Retinal pigment epithelial cell (primary cell): Measurements from ENCODE around the gene IGFBP5.
A peak's percentile ranks its signal among the peaks of the same experiment; 100 is the strongest.

ENCODE experiments used
- DNase-seq: peaks from one replicate; pipeline ENCODE4 v3.0.0-alpha.2; 2010; ENCODE audit warnings: low read depth
- H3K4me3 ChIP-seq: 2 replicates; pipeline ENCODE4 v1.5.1; 2011; ENCODE audit warnings: mild to moderate bottlenecking, low read length, control low read depth, moderate library complexity
- TF ChIP-seq, protein P1 (sequence below): conservative IDR thresholded peaks from 2 replicates; pipeline ENCODE4 v1.5.1; 2011; ENCODE audit warnings: low read depth, low read length, control low read depth, inconsistent platforms

Gene IGFBP5, protein sequence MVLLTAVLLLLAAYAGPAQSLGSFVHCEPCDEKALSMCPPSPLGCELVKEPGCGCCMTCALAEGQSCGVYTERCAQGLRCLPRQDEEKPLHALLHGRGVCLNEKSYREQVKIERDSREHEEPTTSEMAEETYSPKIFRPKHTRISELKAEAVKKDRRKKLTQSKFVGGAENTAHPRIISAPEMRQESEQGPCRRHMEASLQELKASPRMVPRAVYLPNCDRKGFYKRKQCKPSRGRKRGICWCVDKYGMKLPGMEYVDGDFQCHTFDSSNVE

DNA sequence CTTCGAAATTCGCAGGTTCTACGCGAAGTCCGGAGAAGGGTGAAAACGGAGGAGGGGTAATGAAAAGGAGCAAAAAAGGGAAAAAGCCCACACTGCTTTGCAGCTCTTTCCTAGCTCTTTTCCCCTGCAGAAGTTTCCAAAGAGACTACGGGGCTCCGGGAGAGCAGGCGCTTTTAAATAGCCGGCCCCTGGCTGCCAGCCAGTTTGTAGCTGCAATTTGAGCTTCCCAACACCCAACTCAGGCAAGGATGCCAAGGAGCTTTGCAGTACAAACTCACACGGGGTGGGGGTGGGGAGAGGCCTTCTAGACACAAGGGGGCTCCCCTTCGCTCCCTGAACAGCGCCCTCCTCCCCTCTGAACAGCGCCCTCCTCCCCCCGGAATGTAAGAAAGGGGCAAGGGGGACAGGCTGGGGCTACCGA lies at the start of gene IGFBP5:
IGFBP5 (minus strand) TSS at position 149 of the 421 bp plus-strand sequence. CDS start 774 bp downstream, outside the sequence.
- H3K4me3 ChIP-seq = peak within 1 kb of the TSS; percentile 80
- peak; percentile 81 for DNase-seq

DNA sequence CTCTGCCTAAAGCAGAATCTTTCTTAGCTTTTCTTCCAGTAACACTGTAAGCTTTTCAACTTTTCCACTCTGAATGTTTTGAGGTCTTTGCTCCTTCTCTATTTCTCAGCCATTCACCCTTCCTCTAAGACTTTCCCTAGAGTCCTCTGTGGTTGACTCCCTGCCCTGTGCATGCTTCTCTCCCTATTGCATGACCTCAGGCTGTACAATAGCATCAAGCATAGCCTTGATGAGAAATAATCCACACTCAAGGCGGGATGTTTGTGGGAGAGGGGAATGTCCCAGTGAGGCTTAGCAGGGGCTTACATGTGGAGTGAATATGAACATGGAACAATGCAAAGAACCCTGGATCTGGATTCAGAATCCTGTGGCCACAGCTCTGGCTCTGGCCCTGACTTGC lies 48.4 kb upstream of the IGFBP5 start:
- no peak for DNase-seq
- no peak overlapping the region for H3K4me3 ChIP-seq
- TF ChIP-seq, protein P1, sequence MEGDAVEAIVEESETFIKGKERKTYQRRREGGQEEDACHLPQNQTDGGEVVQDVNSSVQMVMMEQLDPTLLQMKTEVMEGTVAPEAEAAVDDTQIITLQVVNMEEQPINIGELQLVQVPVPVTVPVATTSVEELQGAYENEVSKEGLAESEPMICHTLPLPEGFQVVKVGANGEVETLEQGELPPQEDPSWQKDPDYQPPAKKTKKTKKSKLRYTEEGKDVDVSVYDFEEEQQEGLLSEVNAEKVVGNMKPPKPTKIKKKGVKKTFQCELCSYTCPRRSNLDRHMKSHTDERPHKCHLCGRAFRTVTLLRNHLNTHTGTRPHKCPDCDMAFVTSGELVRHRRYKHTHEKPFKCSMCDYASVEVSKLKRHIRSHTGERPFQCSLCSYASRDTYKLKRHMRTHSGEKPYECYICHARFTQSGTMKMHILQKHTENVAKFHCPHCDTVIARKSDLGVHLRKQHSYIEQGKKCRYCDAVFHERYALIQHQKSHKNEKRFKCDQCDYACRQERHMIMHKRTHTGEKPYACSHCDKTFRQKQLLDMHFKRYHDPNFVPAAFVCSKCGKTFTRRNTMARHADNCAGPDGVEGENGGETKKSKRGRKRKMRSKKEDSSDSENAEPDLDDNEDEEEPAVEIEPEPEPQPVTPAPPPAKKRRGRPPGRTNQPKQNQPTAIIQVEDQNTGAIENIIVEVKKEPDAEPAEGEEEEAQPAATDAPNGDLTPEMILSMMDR = no peak

More for the DNA sequence above, at the start of gene IGFBP5:
- TF ChIP-seq, protein P1 = peak; percentile 42

DNA sequence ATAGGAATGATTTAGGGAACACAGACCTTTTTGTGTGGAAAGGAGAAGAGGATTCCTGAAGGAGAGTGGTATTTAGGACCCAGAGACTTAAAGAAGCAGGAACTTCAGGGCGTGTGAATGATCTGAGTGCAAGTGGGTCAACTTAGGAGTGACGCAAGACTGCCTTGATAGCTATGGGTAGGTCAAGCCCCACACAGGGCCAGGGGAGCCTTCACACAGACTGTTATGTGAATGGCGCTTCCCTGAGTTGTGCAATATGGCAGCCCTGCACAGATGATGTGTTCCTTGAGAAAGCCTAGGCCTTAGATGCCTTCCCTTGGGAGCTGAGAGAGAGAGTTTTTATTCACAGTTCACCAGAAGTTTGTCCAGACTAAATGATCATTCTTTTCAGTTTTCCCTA lies 47.1 kb upstream of the IGFBP5 start:
- H3K4me3 ChIP-seq = no peak overlapping the region
- TF ChIP-seq, protein P1 = no peak
- no peak for DNase-seq

DNA sequence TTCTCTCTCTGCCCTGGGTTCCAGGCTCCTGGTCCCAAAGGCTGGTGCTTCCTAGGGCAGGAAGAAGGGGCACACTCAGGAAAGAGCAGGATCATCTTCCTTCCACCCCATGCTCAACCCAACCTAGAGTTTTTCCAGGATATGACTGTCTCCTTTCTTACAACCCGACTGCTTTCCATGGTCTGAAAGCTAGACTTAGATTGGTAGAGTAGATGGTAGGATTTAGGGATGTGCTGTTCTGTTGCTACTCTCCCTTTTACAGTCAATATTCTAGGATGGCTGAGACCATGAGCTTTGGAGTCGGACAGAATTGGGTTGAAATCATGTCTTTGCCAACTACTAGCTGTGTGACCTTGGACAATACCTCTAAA lies 45.9 kb upstream of the IGFBP5 start:
- DNase-seq = no peak
- H3K4me3 ChIP-seq = no peak overlapping the region
- TF ChIP-seq, protein P1 = no peak

DNA sequence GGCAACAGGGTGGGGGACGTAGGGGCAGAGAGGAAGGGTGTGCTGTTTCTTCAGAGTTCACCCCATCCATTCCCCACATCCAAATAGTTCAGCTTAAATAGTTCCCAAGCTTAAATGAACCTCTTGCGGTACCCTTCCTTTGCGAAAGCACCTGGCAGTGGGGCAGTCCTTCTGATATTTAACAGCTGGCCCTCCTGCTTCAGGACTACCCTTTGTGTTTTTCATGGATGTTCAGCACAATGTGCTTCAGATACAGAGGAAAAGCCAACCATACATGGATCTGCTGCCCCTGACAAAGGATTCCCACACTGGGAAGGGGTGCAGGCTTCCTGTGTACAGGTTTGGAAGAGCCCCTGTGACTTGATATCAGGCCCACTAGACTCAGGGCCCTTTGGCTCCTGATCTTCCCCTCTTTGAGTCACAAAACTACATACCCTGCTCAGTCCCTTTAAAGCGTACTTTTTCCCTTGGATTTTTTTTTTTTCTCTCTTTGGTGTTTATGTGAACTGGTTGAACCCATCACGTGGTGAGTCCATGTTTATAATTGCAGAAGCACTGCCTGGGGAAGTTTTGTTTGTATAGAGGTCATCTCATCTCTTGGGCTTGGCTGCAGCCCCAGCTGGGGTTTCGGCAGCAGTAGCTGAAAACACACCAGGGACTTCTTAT lies 45.3 kb upstream of the IGFBP5 start:
- TF ChIP-seq, protein P1 = no peak
- no peak for DNase-seq
- no peak overlapping the region for H3K4me3 ChIP-seq

DNA sequence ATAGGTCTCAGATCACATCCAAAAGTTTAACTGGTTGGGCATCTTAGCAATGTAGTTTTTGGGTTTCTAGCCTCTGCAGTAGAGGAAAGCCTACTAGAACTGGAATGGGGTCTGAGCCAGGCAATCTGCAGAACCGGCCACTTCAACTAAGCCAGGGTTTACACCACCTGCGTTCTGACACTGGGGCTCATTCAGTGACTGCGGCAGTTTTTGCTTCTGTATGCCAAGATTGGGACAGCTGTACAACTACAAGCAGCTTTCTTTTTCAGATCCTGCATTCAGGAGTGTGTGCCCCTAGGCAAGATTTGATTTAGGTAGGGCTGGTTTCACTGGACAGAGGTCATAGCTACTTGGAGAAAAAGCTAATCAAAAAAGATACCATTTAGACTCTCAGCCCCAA lies 43.7 kb upstream of the IGFBP5 start:
- TF ChIP-seq, protein P1 = no peak

DNA sequence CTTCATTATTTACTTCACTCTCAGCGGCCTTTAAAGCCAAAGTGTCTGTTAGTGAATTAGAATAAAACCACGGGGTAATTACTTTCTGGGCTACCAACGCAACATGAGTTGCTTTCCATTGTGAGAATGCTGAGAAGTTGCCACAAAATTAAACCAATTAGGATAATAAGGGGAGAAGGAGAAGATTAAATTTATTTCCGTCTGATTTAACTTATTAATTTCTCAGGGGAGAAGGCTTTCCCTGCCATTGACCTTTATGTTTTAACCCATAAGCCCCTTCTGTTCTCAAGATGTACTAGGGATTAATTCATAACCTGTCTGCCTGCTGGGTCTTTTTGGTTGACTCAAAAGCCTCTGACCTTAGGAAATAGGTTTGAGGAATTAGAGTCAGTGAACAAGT lies 42.3 kb upstream of the IGFBP5 start:
- peak; percentile 64 for DNase-seq
- TF ChIP-seq, protein P1 = no peak
- H3K4me3 ChIP-seq = no peak overlapping the region

More for the DNA sequence above, 43.7 kb upstream of the IGFBP5 start:
- H3K4me3 ChIP-seq = no peak overlapping the region
- no peak for DNase-seq
